GM21423 (cell line): ENCODE data around the gene KCNT1.

Source experiments
- ATAC-seq: cut with Tn5 transposase; IDR thresholded peaks from one replicate; pipeline ENCODE4 v1.9.1; 2021; ENCODE audit warnings: mild to moderate bottlenecking, moderate library complexity; ENCODE audit not compliant: unreplicated experiment

The KCNT1 gene

GRCh38 chr9:135762921-135763320, 60.9 kb downstream of the KCNT1 start:
- ATAC-seq: no peak

DNA sequence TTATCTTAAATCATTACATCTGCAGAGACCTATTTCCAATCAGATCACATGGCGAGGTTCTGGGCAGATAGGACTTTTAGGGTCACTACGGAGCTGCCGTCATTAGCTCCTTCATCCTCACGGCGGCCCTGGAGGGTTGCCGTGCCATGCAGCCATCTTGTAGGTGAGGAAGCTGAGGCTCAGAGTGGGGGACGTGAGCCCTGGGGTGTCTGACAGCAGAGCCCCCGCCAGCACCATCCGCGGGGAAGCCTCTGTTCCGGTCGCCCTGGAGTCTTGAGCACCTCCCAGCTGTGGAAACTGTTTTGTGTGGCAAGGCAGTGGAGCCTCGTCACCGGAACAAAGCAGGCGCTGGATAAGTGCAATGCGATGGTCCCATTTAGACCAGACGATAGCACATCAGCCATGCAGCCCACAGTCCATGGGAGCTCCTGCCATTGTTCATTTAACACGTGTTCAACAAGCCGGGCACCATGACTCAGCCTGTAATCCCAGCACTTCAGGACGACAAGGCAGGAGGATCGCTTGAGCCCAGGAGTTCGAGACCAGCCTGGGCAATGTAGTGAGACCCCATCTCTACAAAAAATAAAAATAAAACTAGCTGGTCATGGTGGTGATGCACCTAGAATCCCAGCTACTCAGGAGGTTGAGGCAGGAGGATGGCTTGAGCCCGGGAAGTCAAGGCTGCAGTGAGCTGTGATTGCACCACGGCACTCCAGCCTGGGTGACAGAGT, 61.9 kb downstream of the KCNT1 start:
- no peak for ATAC-seq

DNA sequence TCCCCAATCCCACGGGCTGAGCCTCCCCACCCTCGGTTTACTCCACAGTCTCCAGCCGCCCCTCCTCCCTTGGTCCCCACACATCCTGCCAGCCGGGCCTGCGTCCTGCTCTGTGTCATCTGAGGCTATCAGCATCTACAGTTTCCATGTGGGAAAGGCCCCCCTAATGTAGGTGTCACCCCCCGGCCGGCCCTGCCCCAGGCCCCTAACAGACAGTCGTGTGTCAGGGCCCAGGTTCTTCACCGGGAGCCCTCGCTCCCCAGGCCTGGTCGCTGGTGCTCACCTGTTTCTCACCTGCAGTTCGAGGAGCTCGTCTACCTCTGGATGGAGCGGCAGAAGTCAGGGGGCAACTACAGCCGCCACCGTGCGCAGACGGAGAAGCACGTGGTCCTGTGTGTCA, 62.7 kb downstream of the KCNT1 start:
- ATAC-seq: no peak

GRCh38 chr9:135765416-135765815, 63.4 kb downstream of the KCNT1 start:
- ATAC-seq: no peak

DNA sequence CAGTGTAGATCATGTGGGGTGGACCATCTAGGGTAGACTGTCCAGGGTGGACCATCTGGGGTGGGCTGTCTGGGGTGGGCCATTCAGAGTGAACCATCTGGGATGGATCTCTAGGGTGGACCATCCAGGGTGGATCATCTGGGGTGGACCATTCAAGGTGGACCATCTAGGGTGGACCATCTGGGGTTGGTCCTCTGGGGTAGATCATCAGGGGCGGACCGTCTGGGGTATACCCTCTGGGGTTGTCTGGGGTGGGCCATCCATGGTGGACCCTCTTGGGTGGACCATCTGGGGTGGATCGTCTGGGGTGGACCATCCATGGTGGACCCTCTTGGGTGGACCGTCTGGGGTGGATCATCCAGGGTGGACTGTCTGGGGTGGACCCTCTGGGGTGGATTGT, 64.3 kb downstream of the KCNT1 start:
- ATAC-seq: no peak

DNA sequence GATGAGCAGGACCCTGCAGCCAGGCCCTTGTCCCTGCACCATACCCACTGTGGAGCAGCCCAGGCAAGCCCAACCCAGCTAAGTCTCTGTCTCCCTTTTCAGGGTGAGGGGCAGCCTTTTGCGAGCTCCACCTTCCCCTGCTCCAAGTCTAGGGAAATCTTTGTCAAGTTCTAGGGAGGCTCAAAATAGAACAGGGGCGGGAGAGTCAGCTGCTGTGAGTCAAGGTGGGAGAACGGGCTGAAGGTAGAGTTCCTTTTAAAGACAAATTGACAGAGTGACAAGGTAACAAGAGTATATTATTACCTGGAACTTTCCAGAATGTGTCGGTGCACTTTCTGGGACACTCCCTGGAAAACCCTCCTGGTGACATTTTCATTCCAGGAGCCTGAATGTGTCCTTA, 64.7 kb downstream of the KCNT1 start:
- no peak for ATAC-seq

GRCh38 chr9:135768516-135769218, 66.7 kb downstream of the KCNT1 start:
- no peak for ATAC-seq

DNA sequence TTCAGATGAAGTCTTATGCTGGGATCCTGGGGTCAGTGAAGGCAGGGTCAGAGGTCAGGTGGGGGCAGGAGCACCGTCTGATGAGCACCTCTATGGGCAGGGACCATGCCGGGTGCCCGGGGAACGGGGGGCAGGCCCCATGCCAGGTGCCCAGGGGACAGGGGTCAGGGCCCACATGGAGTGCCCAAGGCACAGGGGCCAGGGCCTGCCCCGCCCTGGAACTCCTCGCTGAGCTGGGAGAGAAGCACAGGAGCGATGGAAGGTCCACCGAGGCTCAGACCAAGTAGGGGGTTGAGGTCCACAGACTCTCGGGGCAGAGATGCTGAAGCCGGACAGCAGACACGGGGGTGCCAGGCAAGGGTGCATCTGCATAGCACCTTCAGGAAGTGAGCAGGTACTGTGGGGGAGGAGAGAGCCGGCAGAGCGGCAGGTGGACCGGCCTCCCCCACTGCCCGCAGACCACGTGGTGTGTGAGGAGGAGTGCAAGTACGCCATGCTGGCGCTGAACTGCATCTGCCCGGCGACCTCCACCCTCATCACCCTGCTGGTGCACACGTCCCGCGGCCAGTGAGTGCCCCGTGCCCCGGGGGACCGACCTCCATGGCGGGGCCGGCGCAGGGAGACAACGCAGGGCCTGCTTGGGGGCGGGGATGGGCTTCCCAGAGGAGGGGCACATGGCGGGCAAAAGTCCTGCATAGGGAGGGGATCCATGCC, 67.7 kb downstream of the KCNT1 start:
- ATAC-seq: no peak

GRCh38 chr9:135770203-135770535, 68.2 kb downstream of the KCNT1 start:
- ATAC-seq: no peak

- ATAC-seq: no peak
Observed at GRCh38 chr9:135770771-135771170, 68.8 kb downstream of the KCNT1 start.

DNA sequence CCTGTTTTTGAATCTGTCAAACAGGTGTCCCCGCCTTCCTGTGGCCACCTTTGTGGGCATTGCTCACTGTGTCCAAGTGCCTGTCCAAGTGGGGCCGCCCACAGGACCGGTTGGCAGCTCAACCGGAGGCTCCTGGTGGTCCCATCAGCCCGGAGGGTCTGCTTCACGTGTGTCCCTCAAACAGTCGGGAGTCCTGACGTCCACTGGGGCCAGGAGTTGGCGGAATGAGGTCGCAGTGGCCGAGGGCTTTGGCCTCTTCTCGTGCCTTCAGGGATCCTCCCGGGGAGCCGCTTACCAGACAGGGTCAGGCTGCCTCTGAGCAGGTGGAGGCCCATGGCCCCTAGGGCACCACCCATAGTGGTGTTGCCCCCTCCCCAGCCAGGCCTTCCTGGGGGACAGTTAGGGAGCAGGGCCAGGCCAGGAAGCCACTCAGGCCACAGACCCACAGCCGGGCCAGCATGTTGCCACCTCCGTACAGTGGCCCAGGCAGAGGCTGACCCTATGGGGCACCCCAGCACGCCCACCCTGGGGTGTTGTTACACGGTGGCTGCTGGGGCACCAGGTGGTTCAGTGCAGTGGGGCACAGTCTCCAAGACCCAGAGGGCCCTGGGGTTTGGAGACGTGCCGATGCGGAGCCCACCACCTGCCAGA, 69.5 kb downstream of the KCNT1 start:
- ATAC-seq: no peak

GRCh38 chr9:135772056-135772646, 70.2 kb downstream of the KCNT1 start:
- ATAC-seq: no peak

DNA sequence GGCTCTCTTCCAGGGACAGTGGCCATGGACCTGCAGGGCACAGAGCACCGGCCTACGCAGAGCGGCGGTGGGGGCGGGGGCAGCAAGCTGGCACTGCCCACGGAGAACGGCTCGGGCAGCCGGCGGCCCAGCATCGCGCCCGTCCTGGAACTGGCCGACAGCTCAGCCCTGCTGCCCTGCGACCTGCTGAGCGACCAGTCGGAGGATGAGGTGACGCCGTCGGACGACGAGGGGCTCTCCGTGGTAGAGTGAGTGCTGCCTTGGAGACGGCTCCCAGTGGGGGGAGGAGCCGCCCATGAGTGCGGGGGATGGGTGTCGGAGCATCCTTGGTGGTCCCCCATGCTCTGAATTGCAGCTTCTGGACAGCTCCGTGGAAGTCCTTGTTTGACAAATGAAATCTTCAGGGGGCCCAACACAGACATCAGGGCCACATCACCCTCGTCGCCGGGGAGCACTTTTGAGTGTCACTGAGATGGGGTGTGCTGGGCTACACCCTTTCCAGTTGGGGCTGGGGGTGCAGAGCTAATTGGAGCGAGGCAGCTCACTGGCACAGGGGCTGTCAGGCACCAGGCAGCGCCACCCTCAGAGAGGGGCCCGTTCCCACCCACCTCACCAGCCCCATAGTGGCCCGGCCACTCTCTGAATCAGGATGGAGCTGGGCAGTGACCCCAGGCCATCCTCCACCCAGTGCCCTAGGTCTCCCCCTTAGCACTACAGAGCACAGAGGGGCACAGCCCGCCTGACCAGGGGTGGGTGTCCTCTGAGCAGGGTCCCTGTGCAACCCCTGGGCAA, 70.9 kb downstream of the KCNT1 start:
- ATAC-seq: no peak

- no peak for ATAC-seq
Observed at GRCh38 chr9:135773530-135774238, 71.7 kb downstream of the KCNT1 start.

DNA sequence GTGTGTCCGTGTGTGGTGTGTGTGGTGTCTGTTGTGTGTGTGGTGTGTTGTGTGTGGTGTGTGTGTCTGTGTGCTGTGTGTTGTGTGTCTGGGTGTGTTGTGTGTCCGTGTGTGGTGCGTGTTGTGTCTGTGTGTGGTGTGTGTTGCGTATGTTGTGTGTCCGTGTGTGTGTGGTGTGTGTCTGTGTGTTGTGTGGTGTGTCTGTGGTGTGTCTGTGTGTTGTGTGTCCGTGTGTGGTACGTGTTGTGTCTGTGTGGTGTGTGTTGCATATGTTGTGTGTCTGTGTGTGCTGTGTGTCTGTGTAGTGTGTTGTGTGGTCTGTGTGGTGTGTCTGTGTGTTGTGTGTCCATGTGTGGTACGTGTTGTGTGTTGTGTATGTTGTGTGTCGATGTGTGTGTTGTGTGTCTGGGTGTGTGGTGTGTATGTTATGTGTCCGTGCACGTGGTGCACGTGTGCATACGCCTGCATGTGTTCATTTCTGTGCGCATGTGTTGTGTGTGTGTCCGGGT, 72.3 kb downstream of the KCNT1 start:
- ATAC-seq: no peak

DNA sequence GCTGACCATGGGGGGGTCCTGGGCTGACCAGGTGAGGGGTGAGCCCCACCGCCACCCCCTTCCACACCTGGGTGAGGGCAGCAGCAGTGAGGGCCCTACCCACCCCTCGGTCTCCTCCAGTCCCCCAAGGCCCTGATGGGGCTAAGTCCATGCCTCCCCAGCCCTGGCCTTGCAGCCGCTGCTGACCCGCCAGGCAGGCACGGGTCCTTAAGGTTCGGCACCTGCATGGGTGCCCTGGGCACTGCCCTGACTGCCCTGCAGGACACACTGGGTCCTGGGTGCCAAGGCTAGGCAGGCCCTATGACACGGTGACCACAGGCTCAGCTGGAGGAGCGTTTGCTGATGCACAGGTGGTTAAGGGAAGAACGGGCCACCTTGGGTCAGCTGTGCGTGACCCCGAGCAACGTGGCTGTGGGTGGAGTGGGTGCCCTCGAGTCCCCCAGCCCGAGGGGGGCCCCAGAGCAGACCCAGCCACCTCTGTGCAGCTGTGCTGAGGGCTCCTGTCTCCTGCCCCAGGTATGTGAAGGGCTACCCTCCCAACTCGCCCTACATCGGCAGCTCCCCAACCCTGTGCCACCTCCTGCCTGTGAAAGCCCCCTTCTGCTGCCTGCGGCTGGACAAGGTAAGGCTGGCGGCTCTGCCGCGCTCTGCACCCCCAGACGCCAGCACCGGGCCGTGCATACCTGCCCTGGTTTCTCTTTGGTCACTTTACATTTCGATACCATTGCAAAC, 73.0 kb downstream of the KCNT1 start:
- ATAC-seq: no peak

- ATAC-seq: no peak
Observed at GRCh38 chr9:135775911-135776310, 73.9 kb downstream of the KCNT1 start.

- no peak for ATAC-seq
Observed at GRCh38 chr9:135776893-135777622, 75.1 kb downstream of the KCNT1 start.
